Measurements from ENCODE around the gene GATA3. TPM values are rescaled to one million over a fixed set of nuclear protein-coding genes. Genes with fewer than 3 reads are reported as not detected.

GATA3 gene
- total RNA-seq, 1 donor from 2014 or later = 1.5 TPM

- no peak for DNase-seq (ENCODE audit: low spot score)
These were observed 45.9 kb downstream of the GATA3 start for GRCh38 chr10:8100366-8100765.

GRCh38 chr10:8102708-8103401 lies 48.4 kb downstream of the GATA3 start:
- DNase-seq (ENCODE audit: low spot score) = no peak

- DNase-seq (ENCODE audit: low spot score) = no peak
These were observed 49.1 kb downstream of the GATA3 start for GRCh38 chr10:8103543-8103942.

- no peak for DNase-seq (ENCODE audit: low spot score)
These were observed 49.5 kb downstream of the GATA3 start for GRCh38 chr10:8104005-8104404.

DNA sequence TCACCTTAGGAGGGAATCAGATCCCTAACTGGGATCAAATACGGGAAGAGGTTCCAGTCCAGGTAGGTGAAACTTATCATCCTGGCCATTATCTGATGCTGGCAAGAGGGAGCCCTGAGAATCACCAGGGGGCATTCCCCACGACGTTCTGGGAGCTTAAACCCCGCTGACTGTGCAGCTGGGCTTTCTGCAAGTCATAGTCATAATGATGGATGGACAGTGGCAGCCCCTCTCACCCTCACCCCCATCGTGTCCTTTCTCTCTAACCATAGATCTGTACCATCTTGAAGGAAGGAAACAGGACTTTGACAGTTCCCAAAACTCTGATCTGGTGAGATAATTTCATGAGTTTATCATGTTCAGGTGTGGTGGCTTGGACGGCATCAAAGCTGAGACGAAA lies 50.2 kb downstream of the GATA3 start:
- DNase-seq (ENCODE audit: low spot score) = no peak

GRCh38 chr10:8105932-8106331 lies 51.4 kb downstream of the GATA3 start:
- DNase-seq (ENCODE audit: low spot score) = no peak

DNA sequence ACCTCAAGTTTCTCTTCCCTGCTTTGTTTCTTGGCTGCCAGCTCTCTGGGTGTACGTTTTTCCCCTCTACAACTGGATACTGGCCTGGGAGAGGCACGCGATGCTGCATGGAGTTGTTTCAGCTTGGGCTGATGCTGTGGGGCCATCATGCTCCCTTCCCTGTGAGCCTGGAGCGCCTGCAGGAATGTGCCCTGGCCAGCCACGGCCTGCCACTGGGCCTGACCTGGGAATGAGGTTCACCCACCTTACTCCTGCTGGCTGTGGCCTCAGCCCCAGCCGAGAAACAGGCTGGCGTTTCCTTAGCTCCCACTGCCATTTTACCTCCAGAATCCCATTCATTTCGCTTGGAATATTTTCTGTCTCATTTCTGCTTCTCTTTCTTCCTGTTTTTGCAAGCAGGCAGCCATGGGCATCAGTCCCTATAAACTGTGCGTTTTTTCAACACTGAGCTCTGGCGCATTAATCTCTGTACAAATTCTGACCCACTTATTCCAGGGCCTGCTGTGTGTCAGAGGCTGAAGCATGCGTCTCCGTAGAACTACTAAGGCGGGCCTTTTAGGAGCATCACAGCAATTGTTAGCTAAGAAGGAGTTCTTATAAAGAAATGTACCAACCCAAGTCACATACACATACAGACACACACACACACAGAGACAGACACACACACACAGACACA lies 57.9 kb downstream of the GATA3 start:
- DNase-seq (ENCODE audit: low spot score) = no peak

DNA sequence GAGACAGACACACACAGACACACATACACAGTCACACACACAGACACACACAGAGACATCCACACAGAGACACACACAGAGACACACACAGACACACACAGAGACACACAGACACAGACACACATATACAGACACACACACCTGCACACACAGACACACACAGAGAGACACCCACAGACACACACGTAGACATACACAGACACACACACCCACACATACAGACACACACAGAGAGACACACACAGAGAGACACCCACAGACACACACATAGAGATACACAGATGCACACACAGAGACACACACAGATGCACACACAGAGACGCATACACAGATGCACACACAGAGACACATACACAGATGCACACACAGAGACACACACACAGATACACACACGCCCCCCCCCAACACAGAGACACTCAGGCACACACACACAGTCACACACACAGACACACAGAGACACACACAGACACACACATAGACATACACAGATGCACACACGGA lies 58.5 kb downstream of the GATA3 start:
- no peak for DNase-seq (ENCODE audit: low spot score)

GRCh38 chr10:8113616-8114015 lies 59.1 kb downstream of the GATA3 start:
- DNase-seq (ENCODE audit: low spot score) = no peak

DNA sequence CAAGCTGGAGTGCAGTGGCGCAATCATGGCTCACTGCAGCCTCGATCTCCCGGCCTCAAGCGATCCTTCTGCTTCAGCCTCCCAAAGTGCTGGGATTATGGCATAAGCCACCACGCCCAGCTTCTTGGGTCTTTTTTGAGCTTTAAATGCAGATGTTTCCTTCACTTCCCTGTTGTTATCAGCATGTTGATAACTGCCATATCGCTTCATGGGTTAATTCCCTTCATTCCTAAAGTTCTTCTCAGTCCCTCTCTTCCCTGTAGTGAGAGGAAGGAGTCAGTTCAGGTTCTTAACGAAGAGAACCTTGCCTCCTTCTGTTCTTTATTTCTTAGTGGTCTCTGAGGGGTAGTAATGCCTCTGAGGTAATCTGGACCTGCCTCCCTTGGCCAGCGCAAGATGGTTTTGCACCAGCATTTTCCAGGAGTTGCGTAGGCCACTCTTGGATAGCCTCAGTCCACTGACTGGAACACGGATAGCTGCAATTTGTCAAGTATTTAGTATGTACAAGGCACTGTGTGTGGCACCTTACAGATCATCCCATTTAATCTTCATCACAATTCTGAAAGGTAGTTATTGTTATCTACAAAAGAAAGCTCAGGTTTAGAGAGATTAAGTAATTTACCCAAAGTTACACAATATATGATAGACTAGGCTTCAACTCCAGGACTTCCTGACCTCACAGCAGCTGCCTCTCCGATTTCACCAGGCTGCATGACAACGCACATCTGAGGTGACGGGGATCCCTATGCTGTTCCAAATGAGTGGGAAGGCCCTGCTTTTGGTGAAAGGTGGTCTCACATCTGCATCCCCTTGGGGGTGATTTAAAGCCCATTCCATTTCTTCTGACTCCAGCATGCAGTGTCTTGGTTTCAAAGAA lies 60.5 kb downstream of the GATA3 start:
- no peak for DNase-seq (ENCODE audit: low spot score)

- no peak for DNase-seq (ENCODE audit: low spot score)
These were observed 61.1 kb downstream of the GATA3 start for GRCh38 chr10:8115618-8115980.

DNA sequence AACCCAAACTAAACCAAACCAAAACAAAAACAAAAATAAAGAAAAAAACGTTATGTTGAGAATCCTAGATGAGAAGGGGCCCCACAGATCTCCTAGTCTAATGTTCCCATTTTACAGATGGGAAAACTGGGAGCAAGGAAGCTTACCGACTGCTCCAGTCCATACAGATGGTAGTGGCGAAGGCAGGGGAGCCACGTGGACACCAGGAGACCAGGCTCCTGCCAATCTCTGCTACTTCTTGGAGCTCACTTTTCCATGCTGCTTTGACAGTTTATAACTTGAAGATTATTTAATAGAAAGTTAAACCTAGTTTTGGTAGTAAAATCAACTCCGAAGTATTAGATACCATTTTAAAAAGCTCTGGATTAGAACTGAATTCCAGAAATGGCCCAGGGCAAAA lies 62.0 kb downstream of the GATA3 start:
- no peak for DNase-seq (ENCODE audit: low spot score)

DNA sequence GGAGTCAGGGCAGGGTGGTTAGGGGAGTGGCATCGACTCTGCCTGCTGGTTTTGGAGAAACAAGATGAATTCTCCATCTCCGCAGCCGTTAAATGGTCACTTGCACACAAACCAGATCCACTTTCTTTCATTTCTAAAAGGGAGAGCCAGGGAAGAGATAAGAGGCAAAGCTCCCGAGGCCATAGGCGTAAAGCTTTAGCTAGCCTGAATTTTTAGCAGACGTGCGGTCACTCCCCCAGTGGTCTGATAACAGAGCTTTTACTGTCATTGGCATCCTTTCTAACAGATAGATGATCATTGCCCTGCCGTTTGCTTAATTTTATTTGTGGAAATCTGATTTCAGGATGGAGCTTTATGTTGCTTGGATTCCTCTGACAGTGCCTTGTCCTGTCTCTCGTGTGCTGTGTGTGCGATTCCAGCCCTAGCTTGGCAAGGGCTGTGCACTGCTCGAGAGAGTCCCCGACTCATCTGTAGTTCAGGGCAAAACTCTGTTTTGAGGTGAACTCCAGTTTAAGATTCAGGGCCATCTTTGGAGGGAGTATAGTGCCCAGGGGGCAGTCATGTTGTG lies 62.5 kb downstream of the GATA3 start:
- no peak for DNase-seq (ENCODE audit: low spot score)

GRCh38 chr10:8121201-8121890 lies 66.9 kb downstream of the GATA3 start:
- no peak for DNase-seq (ENCODE audit: low spot score)

DNA sequence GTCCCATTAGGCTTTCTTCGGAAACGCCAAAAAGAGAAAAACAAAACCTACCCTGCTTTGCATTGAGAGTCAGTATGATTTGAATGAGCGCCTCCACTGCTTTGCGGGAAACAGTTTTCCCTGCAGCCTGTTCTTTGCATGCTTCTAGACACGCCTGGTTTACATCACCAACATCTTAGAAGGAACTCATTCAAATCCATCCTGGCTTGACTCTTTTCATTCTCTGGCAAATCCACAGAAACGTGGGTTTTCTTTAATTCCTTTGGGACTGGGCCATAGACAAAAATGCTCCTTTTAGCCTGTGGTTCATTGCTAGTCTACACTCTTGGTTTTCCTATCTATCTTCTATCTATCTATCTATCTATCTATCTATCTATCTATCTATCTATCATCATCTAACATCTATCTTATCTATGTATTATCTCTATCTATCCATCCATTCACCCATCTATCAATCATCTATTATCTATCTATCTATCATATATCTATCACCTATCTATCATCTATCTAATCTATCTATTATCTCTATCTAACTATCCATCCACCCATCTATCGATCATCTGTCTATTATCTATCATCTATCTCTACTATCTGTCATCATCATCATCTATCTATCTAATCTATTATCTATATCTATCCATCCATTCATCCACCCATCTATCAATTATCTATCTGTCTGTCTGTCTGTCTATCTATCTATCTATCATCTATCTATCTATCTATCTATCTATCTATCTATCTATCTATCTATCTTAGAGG lies 68.3 kb downstream of the GATA3 start:
- no peak for DNase-seq (ENCODE audit: low spot score)

DNA sequence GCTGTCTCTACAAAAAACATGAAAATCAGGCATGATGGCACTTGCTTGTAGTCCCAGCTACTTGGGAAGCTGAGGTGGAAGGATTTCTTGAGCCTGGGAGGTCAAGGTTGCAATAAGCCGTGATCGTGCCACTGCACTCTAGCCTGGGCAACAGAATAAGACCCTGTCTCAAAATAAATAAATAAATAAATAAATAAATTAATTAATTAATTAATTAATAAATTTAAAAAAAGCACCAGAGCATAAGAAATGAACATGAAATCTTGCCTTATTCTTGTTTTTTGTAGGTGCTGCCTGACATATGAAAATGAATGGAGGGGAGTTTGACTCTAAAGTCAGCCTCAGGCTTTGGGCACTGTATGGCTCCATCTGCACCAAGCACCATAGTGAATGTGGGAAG lies 69.9 kb downstream of the GATA3 start:
- DNase-seq (ENCODE audit: low spot score) = no peak

Other genes with a start within 250 kb of the GATA3 start
- 7.7 TPM for gene TAF3, start 236.2 kb upstream of the GATA3 start, total RNA-seq

All from mucosa of gallbladder (tissue), 1 donor.